Mammary epithelial cell (primary cell): ENCODE results near the gene S1PR1.

Experiments used
- CTCF ChIP-seq, 2 donors: IDR thresholded peaks in 1 of 2; conservative IDR thresholded peaks in 1 of 2; 2 replicates each; pipeline ENCODE4 v1.5.1; 2011 to 2012; ENCODE audit warnings: inconsistent platforms in 2 of 2, low read length in 2 of 2, mild to moderate bottlenecking in 2 of 2, control low read depth in 1 of 2, low read depth in 1 of 2; ENCODE audit not compliant: insufficient read depth in 1 of 2; ENCODE audit errors: extremely low read depth in 1 of 2
- EZH2 ChIP-seq: IDR thresholded peaks from 2 replicates; pipeline ENCODE4 v1.6.1; 2012; ENCODE audit warnings: low read length, inconsistent platforms, borderline replicate concordance

GRCh38 chr1:101284021-101284420, 47.2 kb downstream of the S1PR1 start:
- TF ChIP-seq CTCF (conservative IDR thresholded peaks at IDR 0.05 in 1 of 2, IDR thresholded peaks at IDR 0.05 in 1 of 2; ENCODE audit: extremely low read depth in 1 of 2, insufficient read depth in 1 of 2, low read depth in 1 of 2, low read length in 2 of 2) (no peak), EZH2 (no peak)
